Osteoblast (primary cell): ENCODE results near the gene SCRN2. TPM values are rescaled to one million over a fixed set of nuclear protein-coding genes. Genes with fewer than 3 reads are reported as not detected.

Experiments used
- DNase-seq: peaks from one replicate; pipeline ENCODE4 v3.0.0; 2011; ENCODE audit warnings: low spot score, mixed read lengths; ENCODE audit not compliant: insufficient read length; ENCODE audit errors: missing footprints
- H2AFZ ChIP-seq: 2 replicates; pipeline ENCODE4 v1.6.0; 2011; ENCODE audit warnings: mild to moderate bottlenecking, low read length
- H3K27ac ChIP-seq: 2 replicates; pipeline ENCODE4 v1.5.1; 2011; ENCODE audit warnings: mild to moderate bottlenecking, low read depth, low read length, moderate library complexity
- H3K27me3 ChIP-seq: 2 replicates; pipeline ENCODE4 v1.6.0; 2012; ENCODE audit warnings: mild to moderate bottlenecking, control low read depth, inconsistent platforms, low read length, moderate library complexity; ENCODE audit not compliant: insufficient read depth
- H3K36me3 ChIP-seq: 2 replicates; pipeline ENCODE4 v1.5.1; 2011; ENCODE audit warnings: mild to moderate bottlenecking, low read length, control low read depth, moderate library complexity; ENCODE audit not compliant: insufficient read depth
- H3K4me1 ChIP-seq: 2 replicates; pipeline ENCODE4 v1.5.1; 2011; ENCODE audit warnings: mild to moderate bottlenecking, low read length, control low read depth, moderate library complexity; ENCODE audit not compliant: insufficient read depth
- H3K4me2 ChIP-seq: 2 replicates; pipeline ENCODE4 v1.6.0; 2011; ENCODE audit warnings: mild to moderate bottlenecking, low read length; ENCODE audit not compliant: insufficient read depth
- H3K4me3 ChIP-seq: fragments of 200-600 bp; sonication (generic); 3 replicates; pipeline ENCODE4 v1.5.1; 2012; ENCODE audit warnings: mild to moderate bottlenecking, low read length, inconsistent platforms; ENCODE audit not compliant: insufficient read depth
- H3K79me2 ChIP-seq: 2 replicates; pipeline ENCODE4 v1.6.0; 2012; ENCODE audit warnings: mild to moderate bottlenecking, low read length, control low read depth, inconsistent platforms; ENCODE audit not compliant: insufficient read depth
- H3K9me3 ChIP-seq: 2 replicates; pipeline ENCODE4 v1.5.1; 2011; ENCODE audit warnings: low read depth, low read length, control low read depth
- H4K20me1 ChIP-seq: 2 replicates; pipeline ENCODE4 v1.6.0; 2012; ENCODE audit warnings: mild to moderate bottlenecking, low read length, control low read depth; ENCODE audit not compliant: insufficient read depth
- total RNA-seq: library from RNA; depleted of rRNA; stranded (reverse); fragments of >200 nt; gene quantifications from 2 replicates; pipeline ENCODE4 v1.2.3, GENCODE V29; 2012
- TF ChIP-seq, protein P1 (sequence below): IDR thresholded peaks from 2 replicates; pipeline ENCODE4 v1.5.1; 2011; ENCODE audit warnings: mild to moderate bottlenecking, low read depth, low read length, moderate library complexity; ENCODE audit errors: extremely low read depth

The SCRN2 gene
- total RNA-seq, 1 donor, result 42.7 TPM

DNA sequence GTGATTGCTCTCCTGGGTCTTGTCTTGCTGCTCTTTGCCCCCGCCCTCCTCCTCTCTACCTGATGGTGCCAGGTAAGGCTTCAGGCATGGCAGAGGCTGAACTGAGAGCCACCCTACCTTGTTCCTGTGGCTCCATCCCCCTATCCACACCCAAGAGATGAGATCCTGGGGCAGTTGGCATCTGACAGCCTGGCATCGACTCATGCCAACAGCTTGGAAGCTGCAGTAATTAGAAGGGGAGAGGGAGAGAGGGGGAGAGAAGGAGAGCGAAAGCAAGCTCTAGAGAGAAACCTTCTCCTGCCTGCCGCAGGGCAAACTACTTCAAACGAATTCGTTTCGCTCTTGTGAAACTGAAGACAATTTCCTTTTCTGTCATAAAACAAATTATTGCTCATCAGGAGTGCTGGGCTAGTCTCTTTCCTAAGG is 23.7 kb upstream of the SCRN2 start:
- no peaks in the 10 kb centered on the region for H3K36me3 ChIP-seq
- H3K4me2 ChIP-seq, result no peak overlapping the region
- H3K27ac ChIP-seq, result no peak overlapping the region
- H3K27me3 ChIP-seq, result peaks cover 6% of the 10 kb centered on the region
- no peak overlapping the region for H3K4me3 ChIP-seq
- H3K4me1 ChIP-seq, result peaks cover 13% of the 10 kb centered on the region
- H4K20me1 ChIP-seq, result no peaks in the 10 kb centered on the region
- no peaks in the 10 kb centered on the region for H3K9me3 ChIP-seq
- TF ChIP-seq, protein P1, sequence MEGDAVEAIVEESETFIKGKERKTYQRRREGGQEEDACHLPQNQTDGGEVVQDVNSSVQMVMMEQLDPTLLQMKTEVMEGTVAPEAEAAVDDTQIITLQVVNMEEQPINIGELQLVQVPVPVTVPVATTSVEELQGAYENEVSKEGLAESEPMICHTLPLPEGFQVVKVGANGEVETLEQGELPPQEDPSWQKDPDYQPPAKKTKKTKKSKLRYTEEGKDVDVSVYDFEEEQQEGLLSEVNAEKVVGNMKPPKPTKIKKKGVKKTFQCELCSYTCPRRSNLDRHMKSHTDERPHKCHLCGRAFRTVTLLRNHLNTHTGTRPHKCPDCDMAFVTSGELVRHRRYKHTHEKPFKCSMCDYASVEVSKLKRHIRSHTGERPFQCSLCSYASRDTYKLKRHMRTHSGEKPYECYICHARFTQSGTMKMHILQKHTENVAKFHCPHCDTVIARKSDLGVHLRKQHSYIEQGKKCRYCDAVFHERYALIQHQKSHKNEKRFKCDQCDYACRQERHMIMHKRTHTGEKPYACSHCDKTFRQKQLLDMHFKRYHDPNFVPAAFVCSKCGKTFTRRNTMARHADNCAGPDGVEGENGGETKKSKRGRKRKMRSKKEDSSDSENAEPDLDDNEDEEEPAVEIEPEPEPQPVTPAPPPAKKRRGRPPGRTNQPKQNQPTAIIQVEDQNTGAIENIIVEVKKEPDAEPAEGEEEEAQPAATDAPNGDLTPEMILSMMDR, result no peak
- peak overlapping the region; percentile 47 for H2AFZ ChIP-seq
- peak; percentile 80 for DNase-seq
- no peaks in the 10 kb centered on the region for H3K79me2 ChIP-seq

DNA sequence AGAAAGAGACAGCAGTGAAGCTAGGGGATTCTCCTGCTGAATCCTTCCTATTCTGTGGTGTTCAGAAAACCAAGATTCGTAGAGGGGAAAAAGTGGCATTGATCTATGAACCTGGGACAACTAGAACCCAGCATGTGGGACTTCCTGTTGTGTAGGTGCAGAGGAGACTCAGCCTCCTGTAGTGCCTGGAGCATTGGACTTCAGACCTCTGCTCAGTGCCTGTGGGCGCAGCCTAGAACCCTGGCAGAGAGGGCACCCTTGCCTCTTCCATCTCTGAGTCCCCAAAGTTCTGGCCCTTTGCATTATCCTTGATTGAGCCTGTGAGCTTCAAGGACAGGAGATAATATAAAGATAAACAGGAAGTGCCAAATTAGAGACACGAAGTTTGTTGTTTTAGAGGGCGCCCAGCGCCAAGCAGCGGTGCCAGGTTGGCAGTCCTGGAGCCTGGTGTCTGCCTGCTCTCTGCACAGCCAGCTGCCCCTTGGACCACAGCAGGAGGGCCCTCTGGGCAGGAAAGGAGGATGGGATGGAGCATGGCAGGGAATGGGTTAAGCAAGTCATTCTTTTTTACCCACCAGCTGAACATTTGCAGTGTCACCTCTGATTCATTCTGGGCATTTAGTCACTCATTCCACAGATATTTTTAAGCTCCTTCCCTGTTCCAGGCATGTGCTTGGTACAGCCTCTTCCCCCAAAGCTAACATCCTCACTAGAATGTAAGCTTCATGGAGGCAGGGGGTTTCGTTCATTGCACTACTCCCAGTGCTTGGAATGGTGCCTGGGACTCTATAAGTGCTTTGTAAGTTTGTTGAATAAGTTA is 21.8 kb upstream of the SCRN2 start:
- no peaks in the 10 kb centered on the region for H4K20me1 ChIP-seq
- peak; percentile 98 for DNase-seq
- H3K27ac ChIP-seq, result peak overlapping the region; percentile 79
- H3K9me3 ChIP-seq, result no peaks in the 10 kb centered on the region
- H3K4me3 ChIP-seq, result no peak overlapping the region
- H3K4me1 ChIP-seq, result peaks cover 13% of the 10 kb centered on the region
- H3K4me2 ChIP-seq, result peak overlapping the region; percentile 40
- no peaks in the 10 kb centered on the region for H3K79me2 ChIP-seq
- H2AFZ ChIP-seq, result peak overlapping the region; percentile 68
- TF ChIP-seq, protein P1, result no peak
- no peaks in the 10 kb centered on the region for H3K36me3 ChIP-seq
- peaks cover 3% of the 10 kb centered on the region for H3K27me3 ChIP-seq

DNA sequence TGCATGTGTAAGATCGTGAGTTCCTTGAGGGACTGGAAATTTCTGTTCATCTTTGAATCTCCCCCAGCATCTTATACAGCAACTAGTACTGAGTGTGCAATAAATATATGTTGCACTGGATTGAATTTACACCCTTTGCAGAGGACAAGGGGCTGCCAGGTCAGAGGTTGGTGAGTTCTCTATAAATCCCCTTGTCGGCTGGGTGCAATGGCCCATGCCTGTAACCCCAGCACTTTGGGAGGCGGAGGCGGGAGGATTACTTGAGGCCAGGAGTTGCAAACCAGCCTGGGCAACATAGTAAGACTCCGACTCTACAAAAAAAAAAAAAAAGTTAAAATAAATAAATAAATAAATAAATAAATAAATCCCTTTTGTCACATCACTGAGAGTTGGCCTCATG is 19.3 kb upstream of the SCRN2 start:
- Histone ChIP-seq H3K27me3 (peaks cover 16% of the 10 kb centered on the region), H3K4me2 (no peak overlapping the region), H3K4me3 (no peak overlapping the region), H3K9me3 (no peaks in the 10 kb centered on the region), H2AFZ (no peak overlapping the region), H3K27ac (no peak overlapping the region), H3K79me2 (no peaks in the 10 kb centered on the region), H3K36me3 (no peaks in the 10 kb centered on the region), H3K4me1 (peaks cover 13% of the 10 kb centered on the region), H4K20me1 (no peaks in the 10 kb centered on the region)
- no peak for DNase-seq
- TF ChIP-seq, protein P1, result no peak

DNA sequence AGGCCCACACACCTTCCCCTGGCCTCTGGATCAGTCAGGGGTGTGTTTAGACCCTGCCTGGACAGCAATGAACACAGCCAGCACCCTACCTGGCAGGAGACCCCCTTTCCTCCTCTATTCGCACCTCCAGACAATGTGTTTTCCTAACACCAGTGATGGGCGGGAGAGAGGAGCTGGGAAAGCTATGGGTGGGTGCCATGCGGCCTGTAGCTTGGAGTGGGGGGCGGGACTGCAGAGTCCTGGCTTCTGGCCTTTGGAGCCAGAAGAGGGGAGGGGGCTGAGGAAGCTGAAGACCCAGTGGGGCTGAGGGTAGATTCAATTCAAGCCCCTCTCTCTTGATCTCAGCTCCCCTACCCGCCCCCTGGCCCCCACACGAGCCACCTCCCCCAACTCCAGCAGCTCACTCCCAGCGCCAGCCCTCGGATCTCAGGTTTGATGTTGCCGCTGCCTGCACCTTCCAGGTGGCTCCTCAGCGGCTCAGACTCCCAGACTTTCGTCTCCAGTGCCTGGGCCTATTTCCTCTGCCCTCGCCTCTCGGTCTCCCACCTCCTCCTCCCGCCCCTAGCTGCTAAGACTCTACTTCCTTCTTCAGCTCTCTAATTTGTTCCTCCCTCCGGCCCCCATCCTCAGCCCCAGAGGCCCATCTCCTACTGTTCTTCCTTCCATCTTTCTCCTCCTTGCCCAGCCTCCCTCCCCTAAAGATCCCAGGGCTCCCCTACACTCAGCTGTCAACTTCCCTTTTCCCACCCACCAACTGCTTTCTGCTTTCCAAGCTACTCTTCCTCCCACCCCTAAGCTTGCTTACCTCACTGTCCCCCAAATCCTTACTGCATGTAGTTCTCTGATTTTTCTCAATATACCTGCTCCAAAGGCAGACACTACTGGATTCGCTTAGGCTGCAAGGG is 16.7 kb upstream of the SCRN2 start:
- H3K4me2 ChIP-seq, result no peak overlapping the region
- no peaks in the 10 kb centered on the region for H3K9me3 ChIP-seq
- TF ChIP-seq, protein P1, result no peak
- H3K27ac ChIP-seq, result no peak overlapping the region
- DNase-seq, result peak; percentile 70
- no peaks in the 10 kb centered on the region for H4K20me1 ChIP-seq
- H3K79me2 ChIP-seq, result no peaks in the 10 kb centered on the region
- H3K4me3 ChIP-seq, result no peak overlapping the region
- H2AFZ ChIP-seq, result no peak overlapping the region
- H3K4me1 ChIP-seq, result peaks cover 5% of the 10 kb centered on the region
- peaks cover 42% of the 10 kb centered on the region for H3K27me3 ChIP-seq
- no peaks in the 10 kb centered on the region for H3K36me3 ChIP-seq
